ENCODE results near the gene TBCD.
"Not testable (repeated sequence)": the region's sequence is repeated elsewhere in the genome, so short reads cannot be mapped to it uniquely, and the experiment has no call there.

TBCD gene

DNA sequence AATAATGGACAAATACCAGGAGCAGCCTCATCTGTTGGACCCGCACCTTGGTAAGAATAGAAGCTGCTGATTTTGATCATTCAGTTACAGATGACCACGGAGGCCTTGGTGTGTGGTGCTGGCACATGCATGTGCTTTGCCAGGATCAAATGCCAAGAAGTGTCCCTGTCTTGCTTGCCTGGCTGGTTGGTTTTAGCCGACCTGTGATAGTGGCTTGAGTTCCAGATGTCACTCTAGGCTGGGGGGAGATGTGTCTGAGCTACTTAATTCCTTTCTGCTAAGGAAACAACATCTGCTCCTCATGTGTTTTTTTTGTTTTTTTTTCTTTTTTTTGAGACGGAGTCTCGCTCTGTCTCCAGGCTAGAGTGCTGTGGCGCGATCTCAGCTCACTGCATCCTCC lies 4.3 kb downstream of the TBCD start:
- no peak for DNase-seq (ENCODE audit: extremely low read depth in 1 of 2, low read depth in 1 of 2)

DNA sequence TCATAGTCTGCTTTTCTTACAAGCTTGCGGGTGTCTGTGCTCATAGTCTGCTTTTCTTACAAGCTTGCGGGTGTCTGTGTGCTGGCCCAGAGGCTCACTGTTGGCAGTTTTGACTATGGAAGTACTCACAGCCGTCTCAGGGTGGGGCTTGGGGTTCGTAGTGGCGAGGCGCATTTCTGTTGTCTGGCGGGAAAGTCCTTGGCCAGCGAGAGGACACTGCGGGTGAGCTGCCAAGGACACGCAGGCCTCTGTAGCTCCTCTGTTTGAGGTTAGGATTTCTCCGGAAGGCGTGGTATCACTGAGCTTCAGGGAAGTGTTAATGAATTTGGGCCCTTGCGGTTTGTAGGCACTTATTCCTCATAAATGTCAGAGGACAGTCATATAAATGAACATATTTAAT lies 13.5 kb downstream of the TBCD start:
- no peak for DNase-seq (ENCODE audit: extremely low read depth in 1 of 2, low read depth in 1 of 2)

GRCh38 chr17:82767041-82767754 lies 15.3 kb downstream of the TBCD start:
- no peak for DNase-seq (ENCODE audit: extremely low read depth in 1 of 2, low read depth in 1 of 2)

- no peak for DNase-seq (ENCODE audit: extremely low read depth in 1 of 2, low read depth in 1 of 2)
These were observed 17.2 kb downstream of the TBCD start for GRCh38 chr17:82769041-82769440.

GRCh38 chr17:82772026-82772425 lies 20.2 kb downstream of the TBCD start:
- no peak for DNase-seq (ENCODE audit: extremely low read depth in 1 of 2, low read depth in 1 of 2)

GRCh38 chr17:82774456-82774855 lies 22.6 kb downstream of the TBCD start:
- DNase-seq (ENCODE audit: extremely low read depth in 1 of 2, low read depth in 1 of 2) = not testable (repeated sequence)

- no peak for DNase-seq (ENCODE audit: extremely low read depth in 1 of 2, low read depth in 1 of 2)
These were observed 23.3 kb downstream of the TBCD start for GRCh38 chr17:82775001-82775823.

DNA sequence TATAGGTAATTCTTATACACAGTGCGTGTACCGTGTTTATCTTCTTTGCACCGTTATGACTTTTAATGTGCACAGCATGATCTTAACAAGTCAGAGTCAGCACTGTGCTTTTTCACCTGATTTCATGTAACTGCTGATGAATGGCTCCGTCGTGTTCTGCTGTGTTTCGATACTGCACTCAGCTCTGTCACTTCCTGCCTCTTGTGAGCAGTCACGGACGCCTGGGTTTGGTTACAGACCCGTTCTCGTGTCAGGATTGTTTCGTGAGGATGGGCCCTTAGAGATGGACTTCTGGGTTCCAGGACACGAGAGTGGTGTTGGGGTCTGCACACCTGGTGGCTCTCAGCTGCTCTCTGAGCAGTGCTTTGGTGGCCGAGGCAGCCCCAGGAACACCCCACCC lies 24.6 kb downstream of the TBCD start:
- DNase-seq (ENCODE audit: extremely low read depth in 1 of 2, low read depth in 1 of 2) = no peak

GRCh38 chr17:82777778-82778375 lies 26.0 kb downstream of the TBCD start:
- not testable (repeated sequence) for DNase-seq (ENCODE audit: extremely low read depth in 1 of 2, low read depth in 1 of 2)

DNA sequence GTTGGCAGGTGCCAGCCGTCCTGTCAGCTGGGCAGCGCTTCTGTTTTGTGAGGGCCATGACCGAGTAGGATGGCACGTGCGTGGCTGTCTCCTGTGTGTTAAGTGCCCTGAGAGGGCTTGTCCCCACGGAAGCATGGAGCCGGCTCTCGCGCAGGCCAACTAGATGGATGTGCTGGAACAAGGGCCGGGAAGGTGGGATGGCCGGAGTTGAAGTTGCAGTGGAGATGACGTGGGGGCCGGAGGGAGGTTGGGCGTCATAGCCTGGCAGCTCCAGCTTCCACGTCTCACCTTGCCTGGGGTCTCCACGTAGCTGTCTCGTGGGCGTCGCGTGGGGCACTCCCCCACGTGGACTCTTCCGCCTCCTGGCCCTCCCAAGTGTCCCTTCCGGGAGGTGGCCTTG lies 27.7 kb downstream of the TBCD start:
- DNase-seq (ENCODE audit: extremely low read depth in 1 of 2, low read depth in 1 of 2) = no peak

GRCh38 chr17:82780195-82780594 lies 28.3 kb downstream of the TBCD start:
- no peak for DNase-seq (ENCODE audit: extremely low read depth in 1 of 2, low read depth in 1 of 2)

DNA sequence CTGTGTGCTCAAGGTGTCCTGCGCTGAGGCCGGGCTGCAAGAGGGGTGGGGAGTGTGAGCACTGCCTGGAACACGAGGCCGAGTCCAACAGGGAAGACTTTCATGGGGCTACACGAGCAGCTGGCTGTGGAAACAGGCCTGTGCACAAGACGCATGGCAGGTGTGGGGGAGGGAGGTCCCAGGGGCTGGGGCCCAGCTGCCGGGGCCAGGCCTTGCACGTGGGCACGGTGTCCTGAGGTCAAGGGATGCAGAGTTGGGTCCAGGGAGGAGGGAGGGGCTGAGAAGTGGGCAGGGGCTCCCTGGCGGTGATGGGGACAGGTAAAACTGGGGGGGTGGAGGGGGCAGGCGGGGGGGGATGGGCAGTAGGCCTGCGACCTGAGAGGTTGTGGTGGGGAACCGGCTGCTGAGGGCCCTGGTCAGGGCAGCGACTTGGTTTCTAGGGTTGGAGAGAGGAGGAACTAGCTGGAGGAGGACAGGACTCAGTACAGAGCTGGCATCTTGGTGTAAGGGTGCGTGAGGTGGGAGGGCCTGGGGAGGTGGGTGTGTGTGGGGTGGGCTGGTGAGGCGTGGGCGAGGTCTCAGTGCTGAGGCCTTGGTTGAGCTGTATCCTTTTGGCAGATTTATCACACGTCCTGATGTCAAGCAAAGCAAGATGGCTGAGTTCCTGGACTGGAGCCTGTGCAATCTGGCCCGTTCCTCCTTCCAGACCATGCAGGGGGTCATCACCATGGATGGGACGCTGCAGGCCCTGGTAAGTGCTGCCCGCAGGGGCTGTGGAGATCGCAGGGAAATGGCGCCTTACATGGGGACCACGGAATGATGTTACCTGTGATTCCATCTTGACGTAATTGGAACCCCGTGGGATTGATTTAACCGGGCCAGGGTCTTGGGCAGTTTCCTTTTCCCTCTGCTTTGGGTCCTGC lies 29.4 kb downstream of the TBCD start:
- DNase-seq (ENCODE audit: extremely low read depth in 1 of 2, low read depth in 1 of 2) = no peak

GRCh38 chr17:82781894-82782274 lies 30.0 kb downstream of the TBCD start:
- peak; percentile 45 to 49 for DNase-seq (ENCODE audit: extremely low read depth in 1 of 2, low read depth in 1 of 2)

GRCh38 chr17:82782657-82783207 lies 30.9 kb downstream of the TBCD start:
- DNase-seq (ENCODE audit: extremely low read depth in 1 of 2, low read depth in 1 of 2) = no peak

GRCh38 chr17:82783498-82783897 lies 31.6 kb downstream of the TBCD start:
- DNase-seq (ENCODE audit: extremely low read depth in 1 of 2, low read depth in 1 of 2) = no peak

GRCh38 chr17:82785581-82785980 lies 33.7 kb downstream of the TBCD start:
- DNase-seq (ENCODE audit: extremely low read depth in 1 of 2, low read depth in 1 of 2) = not testable (repeated sequence)

DNA sequence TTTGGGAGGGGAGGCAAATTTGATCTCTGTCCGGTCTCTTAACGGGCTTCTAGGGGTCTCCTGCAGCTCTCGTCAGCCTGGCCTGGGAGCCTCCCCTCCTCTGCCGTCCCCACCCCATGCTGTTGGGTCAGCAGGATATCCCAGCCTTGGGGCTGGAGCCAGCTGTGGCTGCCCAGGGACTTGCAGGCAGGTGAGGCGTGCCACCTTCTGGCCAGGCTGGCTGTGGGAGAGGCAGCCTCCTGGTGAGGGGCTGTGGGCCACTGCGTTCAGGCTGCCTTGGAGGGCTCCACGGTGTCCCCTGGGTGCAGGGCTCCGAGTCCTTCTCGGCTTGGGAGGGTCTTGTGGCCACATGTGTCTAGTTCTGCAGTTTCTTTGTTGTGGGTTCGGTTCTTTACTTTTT lies 34.6 kb downstream of the TBCD start:
- no peak for DNase-seq (ENCODE audit: extremely low read depth in 1 of 2, low read depth in 1 of 2)

GRCh38 chr17:82787081-82787848 lies 35.4 kb downstream of the TBCD start:
- DNase-seq (ENCODE audit: extremely low read depth in 1 of 2, low read depth in 1 of 2) = no peak

DNA sequence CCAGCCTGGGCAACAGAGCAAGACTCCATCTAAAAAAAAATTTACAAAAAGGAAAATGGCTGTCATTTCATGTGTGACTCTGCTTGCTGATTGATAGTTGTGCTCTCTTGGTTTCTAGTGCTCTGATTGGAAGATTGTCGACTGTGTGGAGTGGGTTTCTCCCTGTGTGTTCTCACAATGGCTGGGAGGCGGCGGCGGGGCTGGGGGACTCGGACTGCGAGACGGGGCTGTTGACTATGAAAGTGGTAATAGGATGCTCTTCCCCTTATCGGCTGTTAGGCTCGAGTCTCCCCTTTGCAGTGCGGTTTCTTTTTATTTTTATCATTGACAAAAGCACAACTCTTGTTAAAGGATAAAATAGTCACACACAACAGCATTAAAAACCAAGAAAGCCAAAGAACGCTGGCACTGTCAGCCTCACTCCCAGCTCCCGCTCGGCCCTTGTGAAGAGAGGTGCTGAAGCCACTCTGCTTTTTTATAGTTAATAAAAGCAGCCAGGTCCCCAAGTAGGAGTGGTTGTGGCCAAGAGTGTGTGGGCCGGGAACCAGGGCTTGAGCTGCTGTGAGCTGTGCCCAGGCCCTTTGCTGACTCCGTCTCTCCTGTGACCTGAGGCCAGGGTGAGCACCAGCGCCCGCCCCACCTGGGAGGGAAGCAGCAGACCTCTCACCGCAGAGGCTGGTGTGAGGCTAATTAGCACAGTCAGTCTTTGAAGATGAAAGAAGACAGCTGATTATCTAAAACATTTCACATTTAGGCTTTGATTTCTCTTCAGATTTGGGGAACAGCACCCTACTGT lies 36.5 kb downstream of the TBCD start:
- DNase-seq (ENCODE audit: extremely low read depth in 1 of 2, low read depth in 1 of 2) = no peak
